Mesodermal cell (in vitro differentiated cells): ENCODE data around the gene CELF6.

Experiments used
- H3K27ac ChIP-seq: 2 replicates; pipeline ENCODE4 v1.7.0; 2013; ENCODE audit warnings: mild to moderate bottlenecking, low read depth, low read length, moderate library complexity; ENCODE audit not compliant: severe bottlenecking
- H3K36me3 ChIP-seq: 2 replicates; pipeline ENCODE4 v1.7.1; 2013; ENCODE audit warnings: mild to moderate bottlenecking, low read length, moderate library complexity; ENCODE audit not compliant: control insufficient read depth, insufficient read depth
- H3K4me1 ChIP-seq: one replicate; pipeline ENCODE4 v1.7.1; 2013; ENCODE audit warnings: mild to moderate bottlenecking, low read length; ENCODE audit not compliant: insufficient read depth, control insufficient read depth, poor library complexity, severe bottlenecking
- H3K4me3 ChIP-seq: 2 replicates; pipeline ENCODE4 v1.7.0; 2013; ENCODE audit warnings: low read length, control low read depth, mild to moderate bottlenecking; ENCODE audit not compliant: insufficient read depth, poor library complexity, severe bottlenecking; ENCODE audit errors: extremely low read depth
- H3K9me3 ChIP-seq: 2 replicates; pipeline ENCODE4 v1.7.1; 2013; ENCODE audit warnings: mild to moderate bottlenecking, low read length, moderate library complexity; ENCODE audit not compliant: control insufficient read depth
- WGBS, 2 experiments: methylation state at CpG; one replicate each; pipeline ENCODE4 v1.1.5; 2013; ENCODE audit warnings: missing lambda C conversion rate in 2 of 2; ENCODE audit not compliant: insufficient coverage in 2 of 2; 5-methylcytosine and 5-hydroxymethylcytosine counted together

CELF6 gene

GRCh38 chr15:72344602-72345001, 24.6 kb upstream of the CELF6 start:
- H3K4me1 ChIP-seq = peaks cover 14% of the 10 kb centered on the region
- H3K4me3 ChIP-seq = no peak overlapping the region
- no peak overlapping the region for H3K27ac ChIP-seq
- peaks cover 61% of the 10 kb centered on the region for H3K36me3 ChIP-seq
- 100% methylated on average over 1 of the region's 1 CpG for WGBS, 2 experiments
- H3K9me3 ChIP-seq = no peaks in the 10 kb centered on the region

DNA sequence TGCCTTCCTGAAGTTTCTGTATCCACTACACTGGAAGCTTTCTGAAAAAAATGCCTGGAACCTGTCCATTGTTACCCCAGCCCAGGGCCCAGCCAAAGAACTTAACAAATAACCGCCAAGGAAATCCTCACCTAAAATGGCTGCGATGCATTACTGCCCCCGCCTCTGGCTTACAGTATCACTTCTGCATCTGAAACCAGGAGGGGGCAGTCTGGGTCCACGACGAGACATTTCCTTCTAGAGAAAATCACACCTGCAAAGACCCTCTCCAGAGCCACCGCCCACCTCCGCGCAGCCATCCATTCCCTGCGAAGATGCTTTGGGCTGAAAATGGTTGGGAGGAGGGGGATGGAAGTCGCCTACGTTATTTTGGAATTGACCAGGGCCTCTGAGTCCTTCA, 22.4 kb upstream of the CELF6 start:
- Histone ChIP-seq H3K27ac (peak overlapping the region; percentile 23), H3K36me3 (peaks cover 47% of the 10 kb centered on the region), H3K4me3 (no peak overlapping the region), H3K4me1 (peaks cover 14% of the 10 kb centered on the region), H3K9me3 (no peaks in the 10 kb centered on the region)
- WGBS, 2 experiments = 60 to 70% methylated on average over 4 to 6 of the region's 11 CpGs

- 71 to 78% methylated on average over 3 to 4 of the region's 6 CpGs for whole genome bisulfite sequencing, 2 experiments
- Histone ChIP-seq H3K4me1 (peaks cover 14% of the 10 kb centered on the region), H3K27ac (no peak overlapping the region), H3K9me3 (no peaks in the 10 kb centered on the region), H3K4me3 (no peak overlapping the region), H3K36me3 (peaks cover 37% of the 10 kb centered on the region)
Measured at GRCh38 chr15:72341361-72341760, 21.4 kb upstream of the CELF6 start.

DNA sequence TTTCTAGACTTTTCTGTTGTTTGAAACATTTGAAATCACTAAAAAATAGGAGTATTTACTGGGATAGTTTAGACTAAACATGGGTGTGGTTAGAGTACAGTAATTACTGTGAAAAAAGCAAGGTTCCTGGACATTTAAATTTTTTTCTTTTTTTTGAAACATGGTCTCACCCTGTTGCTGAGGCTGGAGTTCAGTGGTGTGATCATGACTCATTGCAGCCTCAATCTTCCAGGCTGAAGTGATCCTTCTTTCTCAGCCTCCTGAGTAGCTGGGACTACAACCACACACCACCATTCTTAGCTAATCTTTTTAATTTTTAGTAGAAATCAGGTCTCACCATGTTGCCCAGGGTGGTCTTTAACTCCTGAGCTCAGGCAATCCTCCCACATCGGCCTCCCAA, 20.4 kb upstream of the CELF6 start:
- Histone ChIP-seq H3K27ac (no peak overlapping the region), H3K4me3 (no peak overlapping the region)
- 83% methylated on average over 1 of the region's 1 CpG; no CpG with 5 or more reads in 1 of the 2 experiments for WGBS, 2 experiments

GRCh38 chr15:72339777-72340177, 19.8 kb upstream of the CELF6 start:
- Histone ChIP-seq H3K4me1 (peaks cover 14% of the 10 kb centered on the region), H3K36me3 (peaks cover 21% of the 10 kb centered on the region), H3K27ac (no peak overlapping the region), H3K9me3 (no peaks in the 10 kb centered on the region), H3K4me3 (no peak overlapping the region)
- WGBS, 2 experiments = 83 to 96% methylated on average over 3 of the region's 3 CpGs

More for the DNA sequence above, 20.4 kb upstream of the CELF6 start:
- H3K4me1 ChIP-seq = peaks cover 14% of the 10 kb centered on the region
- peaks cover 27% of the 10 kb centered on the region for H3K36me3 ChIP-seq
- no peaks in the 10 kb centered on the region for H3K9me3 ChIP-seq

DNA sequence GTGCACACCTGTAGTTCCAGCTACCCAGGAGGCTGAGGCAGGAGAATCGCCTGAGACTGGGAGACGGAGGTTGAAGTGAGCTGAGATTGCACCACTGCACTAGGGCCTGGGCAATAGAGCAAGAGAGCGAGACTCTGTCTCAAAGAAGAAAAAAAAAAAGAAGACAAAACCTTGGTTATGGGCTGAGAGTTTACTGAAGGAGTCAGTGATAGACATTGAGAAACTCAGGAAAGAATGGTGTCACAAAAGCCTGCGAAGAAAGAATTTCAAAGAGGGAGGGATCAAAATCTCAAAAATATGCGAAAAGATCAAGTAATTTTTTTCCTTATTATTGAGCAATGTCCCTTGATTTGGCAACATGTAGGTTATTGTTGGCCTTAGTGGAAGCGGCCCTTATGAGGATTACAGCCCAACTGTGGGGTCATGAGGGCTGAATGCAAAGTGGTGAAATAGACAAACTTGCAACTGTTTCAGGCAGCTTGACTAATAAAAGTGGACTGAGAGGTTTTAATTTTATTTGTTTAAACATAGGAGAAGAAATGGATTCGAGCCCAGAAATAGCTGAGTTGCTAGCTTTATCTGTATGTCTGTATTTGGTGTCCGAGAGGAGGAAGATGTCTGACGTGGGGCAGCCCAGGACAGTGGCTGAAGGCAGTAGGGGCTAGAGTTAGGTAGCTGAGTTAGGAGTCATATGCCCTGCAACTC, 18.8 kb upstream of the CELF6 start:
- Histone ChIP-seq H3K36me3 (peaks cover 13% of the 10 kb centered on the region), H3K9me3 (no peaks in the 10 kb centered on the region), H3K4me1 (peaks cover 14% of the 10 kb centered on the region), H3K27ac (no peak overlapping the region), H3K4me3 (no peak overlapping the region)
- 96% methylated on average over 7 to 9 of the region's 9 CpGs for WGBS, 2 experiments

DNA sequence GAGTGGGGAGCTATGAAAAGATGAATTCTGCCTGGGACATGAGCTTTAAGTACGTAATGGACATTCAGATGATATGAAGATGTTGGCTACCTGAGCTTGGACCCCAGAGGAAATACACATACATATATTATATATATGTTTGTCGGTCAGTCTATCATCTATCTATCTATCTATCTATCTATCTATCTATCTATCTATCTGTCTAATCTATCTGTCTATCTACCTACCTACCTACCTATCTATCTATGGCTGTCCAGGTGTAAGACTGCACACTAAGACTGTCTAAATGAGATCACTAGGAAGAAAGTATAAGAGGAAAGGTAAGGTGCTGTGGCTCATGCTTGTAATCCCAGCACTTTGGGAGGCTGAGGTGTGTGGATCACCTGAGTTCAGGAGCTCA, 18.2 kb upstream of the CELF6 start:
- Histone ChIP-seq H3K4me3 (no peak overlapping the region), H3K4me1 (peaks cover 14% of the 10 kb centered on the region), H3K27ac (no peak overlapping the region), H3K9me3 (no peaks in the 10 kb centered on the region), H3K36me3 (peaks cover 6% of the 10 kb centered on the region)
- 100% methylated on average over 1 of the region's 2 CpGs; no CpG with 5 or more reads in 1 of the 2 experiments for WGBS, 2 experiments

DNA sequence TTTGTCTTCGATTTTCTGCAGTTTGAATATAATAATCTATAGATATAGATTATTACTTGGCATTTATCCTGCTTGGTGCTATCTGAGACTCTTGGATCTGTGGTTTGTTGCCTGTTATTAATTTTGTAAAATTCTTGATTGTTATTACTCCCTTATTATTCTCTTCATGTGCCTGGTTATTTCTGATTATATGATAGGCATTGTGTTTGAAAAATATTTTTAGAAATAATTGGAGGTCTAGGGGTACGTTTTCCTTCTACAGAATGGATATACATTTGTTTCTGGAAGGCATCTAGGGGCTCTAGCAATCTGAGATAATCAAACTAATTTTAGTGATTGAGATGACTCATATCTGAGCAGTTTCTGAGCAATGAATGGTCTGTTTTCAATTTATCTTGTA, 14.9 kb upstream of the CELF6 start:
- WGBS, 2 experiments = 92 to 100% methylated on average over 1 of the region's 2 CpGs
- Histone ChIP-seq H3K4me3 (no peak overlapping the region), H3K36me3 (peaks cover 6% of the 10 kb centered on the region), H3K4me1 (no peaks in the 10 kb centered on the region), H3K9me3 (no peaks in the 10 kb centered on the region), H3K27ac (no peak overlapping the region)

DNA sequence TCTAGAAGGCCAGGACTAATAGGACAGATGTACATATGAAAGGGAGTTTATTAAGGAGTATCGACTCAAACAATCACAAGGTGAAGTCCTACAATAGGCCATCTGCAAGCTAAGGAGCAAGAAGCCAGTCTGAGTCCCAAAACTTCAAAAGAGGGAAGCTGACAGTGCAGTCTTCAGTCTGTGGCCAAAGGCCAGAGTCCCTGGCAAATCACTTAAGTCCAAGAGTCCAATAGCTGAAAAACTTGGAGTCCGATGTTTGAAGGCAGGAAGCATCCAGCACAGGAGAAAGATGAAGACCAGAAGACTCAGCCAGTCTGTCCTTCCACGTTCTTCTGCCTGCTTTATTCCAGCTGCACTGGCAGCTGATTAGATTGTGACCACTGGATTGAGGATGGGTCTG, 11.1 kb upstream of the CELF6 start:
- 90 to 100% methylated on average over 2 to 3 of the region's 3 CpGs for WGBS, 2 experiments
- H3K4me1 ChIP-seq = no peaks in the 10 kb centered on the region
- no peaks in the 10 kb centered on the region for H3K36me3 ChIP-seq
- no peak overlapping the region for H3K27ac ChIP-seq
- H3K9me3 ChIP-seq = no peaks in the 10 kb centered on the region
- no peak overlapping the region for H3K4me3 ChIP-seq

DNA sequence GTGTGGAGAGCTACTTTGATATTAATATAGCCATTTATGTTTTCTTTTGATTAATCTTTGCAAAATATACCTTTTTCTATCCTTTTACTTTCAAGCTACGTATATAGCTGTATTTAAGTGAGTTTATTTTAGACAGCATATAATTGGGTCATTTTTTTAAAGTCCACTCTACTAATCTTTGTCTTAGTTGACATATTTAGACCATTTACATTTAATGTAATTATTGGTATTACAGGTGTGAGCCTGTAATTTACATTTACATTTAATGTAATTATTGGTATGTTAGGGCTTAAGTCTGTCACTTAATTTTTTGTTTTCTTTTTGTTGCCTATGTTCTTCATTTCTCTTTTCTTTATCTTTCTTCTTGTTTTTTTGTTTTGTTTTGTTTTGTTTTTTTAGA, 3.8 kb upstream of the CELF6 start:
- H3K36me3 ChIP-seq = no peaks in the 10 kb centered on the region
- H3K27ac ChIP-seq = no peak overlapping the region
- no peak overlapping the region for H3K4me3 ChIP-seq
- no CpG with 5 or more reads among the region's 1 CpG for WGBS, 2 experiments
- H3K4me1 ChIP-seq = peaks cover 7% of the 10 kb centered on the region
- H3K9me3 ChIP-seq = no peaks in the 10 kb centered on the region

DNA sequence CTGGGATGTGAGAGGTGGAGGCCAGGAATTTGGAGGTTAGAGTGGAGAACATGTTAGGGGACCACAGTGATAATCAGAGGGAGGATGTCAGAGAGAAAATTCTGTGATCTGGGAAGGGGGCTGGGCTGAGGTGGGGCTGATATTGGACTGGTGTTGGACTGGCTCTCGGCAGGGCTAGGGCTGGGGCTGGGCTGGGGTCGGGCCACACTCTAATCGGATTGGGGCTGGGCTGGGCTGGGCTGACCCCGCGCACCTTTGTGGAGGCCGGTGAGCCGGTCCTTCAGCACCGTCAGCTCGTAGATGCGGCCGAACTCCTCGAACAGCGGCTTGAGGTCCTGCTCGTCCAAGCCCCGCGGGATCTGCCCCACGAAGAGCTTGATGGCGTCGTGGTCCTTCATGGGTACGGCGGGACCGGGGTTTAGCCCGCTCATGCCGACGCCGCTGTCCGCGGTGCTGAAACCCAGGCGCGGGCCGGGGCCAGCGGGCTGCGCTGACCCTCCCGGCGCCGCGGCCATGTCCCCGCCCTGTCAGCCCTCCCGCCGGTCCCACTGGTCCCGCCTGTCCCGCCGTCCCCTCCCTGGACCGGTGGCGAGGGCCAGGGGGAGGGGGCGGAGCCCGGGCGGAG, 485 bp downstream of the CELF6 start:
- H3K4me3 ChIP-seq = peak overlapping the region; percentile 45
- no peak overlapping the region for H3K27ac ChIP-seq
- 7 to 21% methylated on average over 15 to 37 of the region's 48 CpGs for WGBS, 2 experiments
- peaks cover 7% of the 10 kb centered on the region for H3K4me1 ChIP-seq
- no peaks in the 10 kb centered on the region for H3K36me3 ChIP-seq
- no peaks in the 10 kb centered on the region for H3K9me3 ChIP-seq
